Measurements from ENCODE around the gene STOML2. TPM values are rescaled to one million over a fixed set of nuclear protein-coding genes. Genes with fewer than 3 reads are reported as not detected.

Gene STOML2
- total and polyA plus RNA-seq, 2 donors (not counting 1 experiment from before 2014, with no cell fraction given) = 58.9 to 64.6 TPM

DNA sequence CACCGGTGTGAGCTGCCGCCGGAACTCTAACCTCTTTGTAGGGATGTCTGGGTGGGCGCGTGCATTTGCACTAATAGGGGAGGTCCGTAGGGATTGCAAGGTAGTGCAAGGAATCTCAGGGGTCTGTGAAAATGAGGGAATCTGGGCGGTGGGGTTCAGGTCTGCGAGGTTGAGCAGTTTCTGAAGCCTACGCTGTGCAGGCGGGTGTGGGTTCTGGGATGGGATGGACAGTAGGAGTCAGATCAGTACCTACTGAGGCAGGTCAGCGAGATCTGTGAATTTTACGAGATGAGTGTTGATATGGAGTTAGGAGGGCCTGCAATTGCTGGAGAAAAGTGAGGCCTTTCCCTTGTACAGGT lies 13.6 kb upstream of the STOML2 start:
- Histone ChIP-seq H3K9me3 (ENCODE audit: control extremely low read depth in 1 of 3, control insufficient read depth in 2 of 3, insufficient read depth in 1 of 3, low read length in 2 of 3) (no peaks in the 10 kb centered on the region), H3K27ac (ENCODE audit: low read length in 2 of 2) (peak overlapping the region; percentile 69 to 93), H4K20me1 (ENCODE audit: control insufficient read depth, insufficient read depth, low read length, poor library complexity, severe bottlenecking) (no peaks in the 10 kb centered on the region), H2AFZ (ENCODE audit: insufficient read depth, low read depth, low read length, poor library complexity, severe bottlenecking) (peak overlapping the region; percentile 98), H3K4me2 (replicated peaks; ENCODE audit: low read depth, low read length, poor library complexity, severe bottlenecking) (peak overlapping the region; percentile 99), H3K79me2 (ENCODE audit: control insufficient read depth, insufficient read depth, low read length) (peaks cover 4% of the 10 kb centered on the region), H3K27me3 (replicated peaks in 1 of 4; ENCODE audit: control extremely low read depth in 1 of 4, control insufficient read depth in 3 of 4, insufficient read depth in 4 of 4, low read length in 3 of 4) (no peaks in the 10 kb centered on the region), H3K4me1 (ENCODE audit: control insufficient read depth in 2 of 2, insufficient read depth in 2 of 2, low read length in 2 of 2) (peaks cover 34 to 42% of the 10 kb centered on the region in 2 donors), H3K4me3 (ENCODE audit: control extremely low read depth in 1 of 5, extremely low read depth in 1 of 5, insufficient read depth in 1 of 5, low read depth in 2 of 5, low read length in 4 of 5) (peak overlapping the region; percentile 55 to 72 (median 59)), H3K36me3 (replicated peaks in 1 of 2; ENCODE audit: control extremely low read depth in 1 of 2, control insufficient read depth in 1 of 2, extremely low read depth in 1 of 2, insufficient read depth in 2 of 2, low read length in 1 of 2) (no peaks in the 10 kb centered on the region), H3K9ac (ENCODE audit: low read length) (peak overlapping the region; percentile 88)
- peaks cover 3% of the 10 kb centered on the region for H3K27me3 Mint-ChIP-seq
- peaks cover 45% of the 10 kb centered on the region for H3K4me1 Mint-ChIP-seq
- H3K4me3 Mint-ChIP-seq = peak overlapping the region; percentile 98
- H3K9me3 Mint-ChIP-seq (ENCODE audit: insufficient read depth) = no peaks in the 10 kb centered on the region
- 0% methylated on average over 12 of the region's 12 CpGs for whole genome bisulfite sequencing (ENCODE audit: insufficient coverage)
- TF ChIP-seq EZH2 (IDR thresholded peaks at IDR 0.05; ENCODE audit: borderline replicate concordance, insufficient read depth, low read depth, low read length, poor library complexity, severe bottlenecking) = no peak
- TF ChIP-seq, protein P1, sequence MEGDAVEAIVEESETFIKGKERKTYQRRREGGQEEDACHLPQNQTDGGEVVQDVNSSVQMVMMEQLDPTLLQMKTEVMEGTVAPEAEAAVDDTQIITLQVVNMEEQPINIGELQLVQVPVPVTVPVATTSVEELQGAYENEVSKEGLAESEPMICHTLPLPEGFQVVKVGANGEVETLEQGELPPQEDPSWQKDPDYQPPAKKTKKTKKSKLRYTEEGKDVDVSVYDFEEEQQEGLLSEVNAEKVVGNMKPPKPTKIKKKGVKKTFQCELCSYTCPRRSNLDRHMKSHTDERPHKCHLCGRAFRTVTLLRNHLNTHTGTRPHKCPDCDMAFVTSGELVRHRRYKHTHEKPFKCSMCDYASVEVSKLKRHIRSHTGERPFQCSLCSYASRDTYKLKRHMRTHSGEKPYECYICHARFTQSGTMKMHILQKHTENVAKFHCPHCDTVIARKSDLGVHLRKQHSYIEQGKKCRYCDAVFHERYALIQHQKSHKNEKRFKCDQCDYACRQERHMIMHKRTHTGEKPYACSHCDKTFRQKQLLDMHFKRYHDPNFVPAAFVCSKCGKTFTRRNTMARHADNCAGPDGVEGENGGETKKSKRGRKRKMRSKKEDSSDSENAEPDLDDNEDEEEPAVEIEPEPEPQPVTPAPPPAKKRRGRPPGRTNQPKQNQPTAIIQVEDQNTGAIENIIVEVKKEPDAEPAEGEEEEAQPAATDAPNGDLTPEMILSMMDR (IDR thresholded peaks at IDR 0.05) = no peak
- intact Hi-C loops (cut with micrococcal nuclease) = loop anchor here (1.0 to 10.0 kb wide), 14 partner anchors 13 to 918 kb away; partner anchors contain the start of genes CCDC107, DNAJB5, FAM221B and FANCG
- POLR2A ChIA-PET = interaction anchor here (0.6 to 1.2 kb wide), 5 partner anchors 20 to 615 kb away, joined by 3 to 5 read pairs (median 3); partner anchors contain the start of genes FANCG, PIGO and VCP
- ATAC-seq (ENCODE audit: low read depth) (no peak), DNase-seq (no peak)
- H3K27ac Mint-ChIP-seq = peak overlapping the region; percentile 97
- CTCF ChIA-PET = interaction anchor here (1.0 to 3.3 kb wide), 18 partner anchors 13 to 766 kb away, joined by 3 to 42 read pairs (median 4); partner anchors contain the start of genes FANCG and STOML2
